ENCODE results near the gene MAST4.

Gene MAST4

GRCh38 chr5:66788556-66788955, 192.4 kb downstream of the MAST4 start:
- H3K4me2 ChIP-seq (ENCODE audit: low read length) = no peak overlapping the region

GRCh38 chr5:66789434-66789833, 193.2 kb downstream of the MAST4 start:
- Histone ChIP-seq H3K27ac (ENCODE audit: low read depth, low read length) (no peak overlapping the region), H3K36me3 (ENCODE audit: control insufficient read depth, low read length) (no peaks in the 10 kb centered on the region), H3K9me2 (replicated peaks; ENCODE audit: control insufficient read depth, low read length) (no peaks in the 10 kb centered on the region), H3K79me2 (ENCODE audit: control insufficient read depth, low read length) (no peaks in the 10 kb centered on the region), H3K4me1 (ENCODE audit: control insufficient read depth, low read length) (no peaks in the 10 kb centered on the region), H3K4me3 (ENCODE audit: low read length) (no peak overlapping the region), H3K9me3 (ENCODE audit: control insufficient read depth, insufficient read depth, low read length) (no peaks in the 10 kb centered on the region), H4K20me1 (ENCODE audit: control insufficient read depth, insufficient read depth, low read depth, low read length) (no peaks in the 10 kb centered on the region), H3K4me2 (ENCODE audit: low read length) (no peak overlapping the region), H3K27me3 (ENCODE audit: control insufficient read depth, low read length) (no peaks in the 10 kb centered on the region), H3F3A (ENCODE audit: control insufficient read depth, insufficient read depth) (no peaks in the 10 kb centered on the region)
- TF ChIP-seq, protein P1, sequence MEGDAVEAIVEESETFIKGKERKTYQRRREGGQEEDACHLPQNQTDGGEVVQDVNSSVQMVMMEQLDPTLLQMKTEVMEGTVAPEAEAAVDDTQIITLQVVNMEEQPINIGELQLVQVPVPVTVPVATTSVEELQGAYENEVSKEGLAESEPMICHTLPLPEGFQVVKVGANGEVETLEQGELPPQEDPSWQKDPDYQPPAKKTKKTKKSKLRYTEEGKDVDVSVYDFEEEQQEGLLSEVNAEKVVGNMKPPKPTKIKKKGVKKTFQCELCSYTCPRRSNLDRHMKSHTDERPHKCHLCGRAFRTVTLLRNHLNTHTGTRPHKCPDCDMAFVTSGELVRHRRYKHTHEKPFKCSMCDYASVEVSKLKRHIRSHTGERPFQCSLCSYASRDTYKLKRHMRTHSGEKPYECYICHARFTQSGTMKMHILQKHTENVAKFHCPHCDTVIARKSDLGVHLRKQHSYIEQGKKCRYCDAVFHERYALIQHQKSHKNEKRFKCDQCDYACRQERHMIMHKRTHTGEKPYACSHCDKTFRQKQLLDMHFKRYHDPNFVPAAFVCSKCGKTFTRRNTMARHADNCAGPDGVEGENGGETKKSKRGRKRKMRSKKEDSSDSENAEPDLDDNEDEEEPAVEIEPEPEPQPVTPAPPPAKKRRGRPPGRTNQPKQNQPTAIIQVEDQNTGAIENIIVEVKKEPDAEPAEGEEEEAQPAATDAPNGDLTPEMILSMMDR (IDR thresholded peaks at IDR 0.05; ENCODE audit: low read depth, low read length, poor library complexity, severe bottlenecking) = no peak
- no peak for TF ChIP-seq EZH2phosphoT487 (IDR thresholded peaks at IDR 0.05; ENCODE audit: borderline replicate concordance, low read length)

More at GRCh38 chr5:66788556-66788955, 192.4 kb downstream of the MAST4 start:
- TF ChIP-seq EZH2phosphoT487 (IDR thresholded peaks at IDR 0.05; ENCODE audit: borderline replicate concordance, low read length) = no peak
- TF ChIP-seq, protein P1 (IDR thresholded peaks at IDR 0.05; ENCODE audit: low read depth, low read length, poor library complexity, severe bottlenecking) = no peak
- H3K79me2 ChIP-seq (ENCODE audit: control insufficient read depth, low read length) = no peaks in the 10 kb centered on the region
- no peaks in the 10 kb centered on the region for H3K36me3 ChIP-seq (ENCODE audit: control insufficient read depth, low read length)
- H3K4me3 ChIP-seq (ENCODE audit: low read length) = no peak overlapping the region
- no peaks in the 10 kb centered on the region for H3F3A ChIP-seq (ENCODE audit: control insufficient read depth, insufficient read depth)
- no peaks in the 10 kb centered on the region for H3K9me2 ChIP-seq (replicated peaks; ENCODE audit: control insufficient read depth, low read length)
- H3K27me3 ChIP-seq (ENCODE audit: control insufficient read depth, low read length) = no peaks in the 10 kb centered on the region
- H3K4me1 ChIP-seq (ENCODE audit: control insufficient read depth, low read length) = no peaks in the 10 kb centered on the region
- H3K9me3 ChIP-seq (ENCODE audit: control insufficient read depth, insufficient read depth, low read length) = no peaks in the 10 kb centered on the region
- H3K27ac ChIP-seq (ENCODE audit: low read depth, low read length) = no peak overlapping the region
- no peaks in the 10 kb centered on the region for H4K20me1 ChIP-seq (ENCODE audit: control insufficient read depth, insufficient read depth, low read depth, low read length)

DNA sequence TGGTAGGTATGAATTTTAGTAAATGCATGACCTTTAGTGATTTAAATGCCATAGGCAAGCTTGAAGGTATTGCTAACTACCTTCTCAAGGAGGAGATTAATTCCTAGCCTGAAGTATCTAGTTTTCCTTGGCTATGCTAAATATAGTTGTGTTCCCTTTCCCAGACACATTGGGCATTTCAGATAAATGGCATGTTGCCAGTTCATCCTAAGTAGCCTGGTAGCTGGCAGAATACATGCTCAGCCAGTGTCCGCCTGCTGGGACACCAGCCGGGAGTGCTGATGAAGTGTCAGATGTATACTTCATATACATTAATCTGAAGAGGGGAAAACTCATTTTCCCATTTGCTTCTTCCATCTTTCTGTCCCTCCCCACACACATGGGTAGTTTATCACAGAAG, 196.9 kb downstream of the MAST4 start:
- Histone ChIP-seq H3K4me1 (ENCODE audit: control insufficient read depth, low read length) (no peaks in the 10 kb centered on the region), H3K36me3 (ENCODE audit: control insufficient read depth, low read length) (no peaks in the 10 kb centered on the region), H3K27me3 (ENCODE audit: control insufficient read depth, low read length) (no peaks in the 10 kb centered on the region), H3K9me2 (replicated peaks; ENCODE audit: control insufficient read depth, low read length) (no peaks in the 10 kb centered on the region), H3K4me3 (ENCODE audit: low read length) (no peak overlapping the region), H3K4me2 (ENCODE audit: low read length) (no peak overlapping the region), H3F3A (ENCODE audit: control insufficient read depth, insufficient read depth) (no peaks in the 10 kb centered on the region), H3K27ac (ENCODE audit: low read depth, low read length) (no peak overlapping the region), H3K9me3 (ENCODE audit: control insufficient read depth, insufficient read depth, low read length) (no peaks in the 10 kb centered on the region), H4K20me1 (ENCODE audit: control insufficient read depth, insufficient read depth, low read depth, low read length) (no peaks in the 10 kb centered on the region), H3K79me2 (ENCODE audit: control insufficient read depth, low read length) (no peaks in the 10 kb centered on the region)
- TF ChIP-seq, protein P1 (IDR thresholded peaks at IDR 0.05; ENCODE audit: low read depth, low read length, poor library complexity, severe bottlenecking) = no peak
- TF ChIP-seq EZH2phosphoT487 (IDR thresholded peaks at IDR 0.05; ENCODE audit: borderline replicate concordance, low read length) = no peak

Data from DOHH2 (cell line).